ENCODE data around the gene CHST1.

- no peak for TF ChIP-seq EGR1 (IDR thresholded peaks at IDR 0.05)
- TF ChIP-seq CREB1 (IDR thresholded peaks at IDR 0.05; ENCODE audit: low read depth), result no peak
- no peak for TF ChIP-seq EP300 (IDR thresholded peaks at IDR 0.05; ENCODE audit: borderline replicate concordance)
- no peak for TF ChIP-seq REST (IDR thresholded peaks at IDR 0.05; ENCODE audit: low read depth)
- no peak for TF ChIP-seq MAX (IDR thresholded peaks at IDR 0.05)
- no peak for TF ChIP-seq YY1 (IDR thresholded peaks at IDR 0.05; ENCODE audit: low read depth)
- TF ChIP-seq CEBPB (IDR thresholded peaks at IDR 0.05), result no peak
- TF ChIP-seq RAD21 (IDR thresholded peaks at IDR 0.05; ENCODE audit: low read depth), result no peak
- no peak for TF ChIP-seq TAF1 (IDR thresholded peaks at IDR 0.05; ENCODE audit: low read depth)
- no peak for TF ChIP-seq FOXM1 (IDR thresholded peaks at IDR 0.05; ENCODE audit: borderline replicate concordance, low read depth)
- TF ChIP-seq TEAD4 (IDR thresholded peaks at IDR 0.05), result no peak
- no peak for TF ChIP-seq TCF12 (IDR thresholded peaks at IDR 0.05; ENCODE audit: low read depth)
- TF ChIP-seq ZBTB7A (IDR thresholded peaks at IDR 0.05; ENCODE audit: low read depth), result no peak
These were observed 45.2 kb downstream of the CHST1 start for GRCh38 chr11:45620243-45620642.

All from Ishikawa (cell line).